Right atrium auricular region (tissue), 2 donors: ENCODE measurements around the gene DLGAP4. TPM values are rescaled to one million over a fixed set of nuclear protein-coding genes. Genes with fewer than 3 reads are reported as not detected.

Experiments used
- DNase-seq: peaks from one replicate; pipeline ENCODE4 v3.0.0-alpha.2; 2019; ENCODE audit warnings: low spot score
- H3K27ac ChIP-seq, 2 donors: fragments of 200-600 bp; sonication (generic); 1 replicate in 1 of 2; 2 replicates in 1 of 2; pipeline ENCODE4 v1.5.1; 2016 to 2019
- H3K27me3 ChIP-seq, 2 donors: fragments of 200-600 bp; sonication (generic); one replicate each; pipeline versions ENCODE4 v1.5.1 to v1.6.0; 2017 to 2019
- H3K36me3 ChIP-seq: fragments of 200-600 bp; sonication (generic); one replicate; pipeline ENCODE4 v1.5.1; 2016
- H3K4me1 ChIP-seq, 2 donors: fragments of 200-600 bp; sonication (generic); one replicate each; pipeline versions ENCODE4 v1.5.1 to v1.6.0; 2017 to 2019
- H3K4me3 ChIP-seq, 2 donors: fragments of 200-600 bp; sonication (generic); 1 replicate in 1 of 2; 2 replicates in 1 of 2; pipeline ENCODE4 v1.5.1; 2017 to 2019; ENCODE audit warnings: mild to moderate bottlenecking in 1 of 2, moderate library complexity in 1 of 2
- H3K9me3 ChIP-seq, 2 donors: fragments of 200-600 bp; sonication (generic); one replicate each; pipeline ENCODE4 v1.5.1; 2019
- total RNA-seq, 2 donors: library from RNA; depleted of rRNA; stranded (reverse); fragments of >200 nt; gene quantifications; one replicate each; pipeline ENCODE4 v1.1.0, GENCODE V29; 2016
- TF ChIP-seq, protein P1 (sequence below), 2 donors: fragments of 200-600 bp; sonication (generic); IDR thresholded peaks; one replicate each; pipeline ENCODE4 v1.5.1; 2019; ENCODE audit warnings: antibody characterized with exemption in 2 of 2

Gene DLGAP4
- total RNA-seq, 2 donors from 2014 or later, result 30.0 to 50.2 TPM

DNA sequence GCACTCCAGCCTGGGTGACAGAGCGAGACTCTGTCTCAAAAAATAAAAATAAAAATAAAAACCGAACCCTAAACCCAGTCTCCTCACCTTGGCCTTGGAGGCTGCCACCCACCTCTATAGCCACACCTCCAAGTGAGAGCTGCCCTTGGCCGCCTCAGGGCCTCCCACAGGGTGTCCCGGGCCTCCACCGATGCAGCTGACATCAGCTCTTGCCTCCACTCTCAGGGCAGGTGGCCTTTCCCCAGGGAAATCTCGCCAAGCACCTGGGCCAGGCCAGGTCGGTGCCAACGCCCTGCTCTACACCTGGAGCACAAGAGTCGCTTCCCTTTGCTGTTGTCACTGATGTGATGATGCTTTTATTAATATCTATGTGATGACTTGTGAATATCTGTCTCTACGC is 226.2 kb downstream of the DLGAP4 start:
- Histone ChIP-seq H3K9me3 (no peaks in the 10 kb centered on the region), H3K4me1 (peaks cover 0 to 6% of the 10 kb centered on the region in 2 donors), H3K27ac (no peak overlapping the region), H3K4me3 (no peak overlapping the region), H3K36me3 (peaks cover 10% of the 10 kb centered on the region), H3K27me3 (no peaks in the 10 kb centered on the region)
- TF ChIP-seq, protein P1, sequence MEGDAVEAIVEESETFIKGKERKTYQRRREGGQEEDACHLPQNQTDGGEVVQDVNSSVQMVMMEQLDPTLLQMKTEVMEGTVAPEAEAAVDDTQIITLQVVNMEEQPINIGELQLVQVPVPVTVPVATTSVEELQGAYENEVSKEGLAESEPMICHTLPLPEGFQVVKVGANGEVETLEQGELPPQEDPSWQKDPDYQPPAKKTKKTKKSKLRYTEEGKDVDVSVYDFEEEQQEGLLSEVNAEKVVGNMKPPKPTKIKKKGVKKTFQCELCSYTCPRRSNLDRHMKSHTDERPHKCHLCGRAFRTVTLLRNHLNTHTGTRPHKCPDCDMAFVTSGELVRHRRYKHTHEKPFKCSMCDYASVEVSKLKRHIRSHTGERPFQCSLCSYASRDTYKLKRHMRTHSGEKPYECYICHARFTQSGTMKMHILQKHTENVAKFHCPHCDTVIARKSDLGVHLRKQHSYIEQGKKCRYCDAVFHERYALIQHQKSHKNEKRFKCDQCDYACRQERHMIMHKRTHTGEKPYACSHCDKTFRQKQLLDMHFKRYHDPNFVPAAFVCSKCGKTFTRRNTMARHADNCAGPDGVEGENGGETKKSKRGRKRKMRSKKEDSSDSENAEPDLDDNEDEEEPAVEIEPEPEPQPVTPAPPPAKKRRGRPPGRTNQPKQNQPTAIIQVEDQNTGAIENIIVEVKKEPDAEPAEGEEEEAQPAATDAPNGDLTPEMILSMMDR (IDR thresholded peaks at IDR 0.05), result no peak
- no peak for DNase-seq

DNA sequence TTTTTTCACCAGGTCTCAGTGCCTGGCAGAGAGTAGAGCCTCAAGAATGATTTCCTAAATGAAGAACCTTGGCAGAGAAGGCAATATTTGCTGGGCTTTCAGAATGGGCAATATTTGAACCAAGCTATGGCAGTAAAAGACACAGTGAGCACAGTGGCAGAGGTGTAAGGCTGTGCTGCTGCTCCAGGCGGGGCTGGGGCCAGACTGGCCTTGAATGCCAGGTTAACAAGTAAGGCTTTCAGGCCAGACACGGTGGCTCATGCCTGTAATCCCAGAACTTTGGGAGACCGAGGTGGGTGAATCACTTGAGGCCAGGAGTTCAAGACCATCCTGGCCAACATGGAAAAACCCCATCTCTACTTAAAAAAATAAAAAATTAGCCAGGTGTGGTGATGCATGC is 226.7 kb downstream of the DLGAP4 start:
- Histone ChIP-seq H3K4me1 (peaks cover 0 to 6% of the 10 kb centered on the region in 2 donors), H3K27me3 (no peaks in the 10 kb centered on the region), H3K36me3 (peaks cover 6% of the 10 kb centered on the region), H3K4me3 (no peak overlapping the region), H3K9me3 (no peaks in the 10 kb centered on the region), H3K27ac (no peak overlapping the region)
- no peak for DNase-seq
- TF ChIP-seq, protein P1 (IDR thresholded peaks at IDR 0.05), result no peak

DNA sequence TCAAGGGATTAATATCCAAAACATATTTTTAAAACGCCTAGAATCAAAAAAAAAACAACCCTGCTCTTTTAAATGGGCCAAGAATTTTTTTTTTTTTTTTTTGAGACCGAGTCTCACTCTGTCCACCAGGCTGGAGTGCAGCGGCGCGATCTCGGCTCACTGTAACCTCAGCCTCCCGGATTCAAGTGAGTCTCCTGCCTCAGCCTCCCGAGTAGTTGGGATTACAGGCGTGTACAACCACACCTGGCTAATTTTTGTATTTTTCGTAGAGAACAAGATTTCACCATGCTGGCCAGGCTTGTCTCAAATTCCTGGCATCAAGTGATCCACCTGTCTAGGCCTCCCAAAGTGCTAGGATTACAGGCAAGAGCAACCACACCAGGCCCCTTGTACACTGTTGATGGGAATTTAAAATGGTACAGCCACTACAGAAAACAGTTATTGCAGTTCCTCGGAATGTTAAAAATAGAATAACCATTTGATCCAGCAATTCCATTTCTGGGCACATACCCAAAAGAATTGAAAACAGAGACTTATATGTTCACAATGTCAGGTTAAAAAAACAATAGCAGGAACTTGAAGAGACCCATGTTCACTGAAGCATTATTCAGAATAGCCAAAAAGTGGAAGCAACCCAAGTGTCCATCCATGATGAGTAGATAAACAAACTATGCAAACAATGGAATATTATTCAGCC is 232.0 kb downstream of the DLGAP4 start:
- Histone ChIP-seq H3K27ac (peak overlapping the region; percentile 39 to 98), H3K27me3 (no peaks in the 10 kb centered on the region), H3K4me3 (no peak overlapping the region), H3K36me3 (peaks cover 9% of the 10 kb centered on the region), H3K9me3 (no peaks in the 10 kb centered on the region), H3K4me1 (peaks cover 0 to 32% of the 10 kb centered on the region in 2 donors)
- TF ChIP-seq, protein P1 (IDR thresholded peaks at IDR 0.05), result no peak
- no peak for DNase-seq

DNA sequence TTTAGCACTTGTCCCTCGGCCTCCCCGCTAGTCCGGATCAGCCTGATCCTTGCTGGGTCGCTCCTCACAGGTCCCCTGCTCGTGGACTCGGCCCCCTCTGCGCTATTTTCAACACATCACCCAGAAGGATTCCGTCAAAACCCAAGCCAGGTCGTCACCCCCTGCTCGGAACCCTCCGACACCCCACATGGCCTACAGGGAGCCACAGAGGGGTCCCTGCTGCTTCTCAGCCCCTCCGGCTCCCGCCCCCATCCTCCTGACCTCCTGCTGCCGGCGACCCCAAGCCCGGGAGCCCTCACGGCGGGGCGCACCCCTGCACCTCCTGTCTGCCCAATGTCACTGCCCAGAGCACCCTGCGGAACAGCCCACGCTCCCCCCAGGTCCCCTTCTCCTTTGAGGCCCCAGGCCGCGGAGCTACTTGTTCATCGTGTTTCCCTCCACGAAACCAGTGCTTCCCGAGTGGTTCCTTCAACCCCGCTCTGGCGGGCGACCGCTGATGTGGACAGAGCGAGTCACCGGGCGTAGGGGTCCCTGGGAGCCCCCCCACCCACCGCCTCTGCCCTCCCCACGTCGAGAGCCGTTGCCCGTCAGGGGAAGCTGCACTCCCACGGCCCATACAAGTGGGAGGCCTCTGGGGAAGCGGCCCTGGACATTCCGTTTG is 234.5 kb downstream of the DLGAP4 start:
- peak overlapping the region; percentile 86 to 93 for H3K4me3 ChIP-seq
- no peak for DNase-seq
- peaks cover 21% of the 10 kb centered on the region for H3K36me3 ChIP-seq
- TF ChIP-seq, protein P1 (IDR thresholded peaks at IDR 0.05), result no peak
- H3K4me1 ChIP-seq, result peaks cover 0 to 55% of the 10 kb centered on the region in 2 donors
- peak overlapping the region; percentile 97 to 98 for H3K27ac ChIP-seq
- no peaks in the 10 kb centered on the region for H3K27me3 ChIP-seq
- H3K9me3 ChIP-seq, result no peaks in the 10 kb centered on the region

DNA sequence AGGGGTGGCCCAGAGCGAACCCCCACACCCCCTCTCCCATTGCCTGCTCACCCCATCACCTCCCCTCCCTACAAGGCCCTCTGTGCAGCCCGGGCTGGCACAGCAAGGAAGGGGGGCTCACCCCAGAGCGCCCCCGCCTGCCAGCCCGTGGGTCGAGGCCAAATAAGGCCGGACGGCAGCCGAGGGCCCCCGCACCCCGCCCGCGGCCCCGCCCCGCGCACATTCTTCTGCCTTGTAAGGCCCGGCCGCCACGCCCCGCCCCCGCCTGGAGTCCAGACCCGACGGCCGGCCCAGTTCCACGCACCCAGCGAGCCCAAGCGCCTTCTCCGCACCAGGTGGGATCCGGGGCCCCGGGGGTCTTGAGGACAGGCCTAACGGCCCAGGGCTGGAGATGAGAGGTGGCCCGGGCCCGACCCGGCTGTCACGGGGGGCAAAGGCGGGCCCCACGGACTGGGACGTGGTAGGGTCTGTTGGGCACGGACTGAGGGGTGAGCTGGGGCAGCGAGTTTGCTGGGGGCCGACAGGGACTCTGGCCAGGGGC is 235.2 kb downstream of the DLGAP4 start, which contains the start of gene MYL9:
TSS of gene MYL9 (plus strand) at position 293 of the 541 bp plus-strand sequence. CDS start 3,366 bp downstream, outside the sequence.
- Histone ChIP-seq H3K36me3 (peaks cover 27% of the 10 kb centered on the region), H3K27ac (peak within 1 kb of the TSS; percentile 97 to 98), H3K9me3 (no peaks in the 10 kb centered on the region), H3K4me1 (peaks cover 0 to 61% of the 10 kb centered on the region in 2 donors), H3K27me3 (no peaks in the 10 kb centered on the region), H3K4me3 (peak within 1 kb of the TSS; percentile 86 to 93)
- TF ChIP-seq, protein P1 (IDR thresholded peaks at IDR 0.05), result no peak
- peak; percentile 93 for DNase-seq
